Bronchial epithelial cell (primary cell): ENCODE results near the gene SARDH. TPM values are rescaled to one million over a fixed set of nuclear protein-coding genes. Genes with fewer than 3 reads are reported as not detected.

Experiments
- DNase-seq: peaks from one replicate; pipeline ENCODE4 v3.0.0-alpha.2; 2010; ENCODE audit warnings: low read depth
- FAIRE-seq: peaks from 2 replicates; lab custom pipeline; 2011; peaks lifted over from hg19 to GRCh38; lab: Jason Lieb, UNC
- H3K27me3 ChIP-seq: 2 replicates; pipeline ENCODE4 v1.5.1; 2011; ENCODE audit warnings: low read length; ENCODE audit not compliant: control insufficient read depth, insufficient read depth
- H3K36me3 ChIP-seq: 2 replicates; pipeline ENCODE4 v1.5.1; 2011; ENCODE audit warnings: low read length; ENCODE audit not compliant: control insufficient read depth, insufficient read depth
- H3K4me3 ChIP-seq: 2 replicates; pipeline ENCODE4 v1.5.1; 2011; ENCODE audit warnings: mild to moderate bottlenecking, low read depth, low read length, control low read depth
- total RNA-seq: library from RNA; depleted of rRNA; stranded (reverse); fragments of >200 nt; gene quantifications from 2 replicates; pipeline ENCODE4 v1.2.1, GENCODE V29; 2014
- TF ChIP-seq, protein P1 (sequence below): IDR thresholded peaks from 2 replicates; pipeline ENCODE4 v1.5.1; 2011; ENCODE audit warnings: mild to moderate bottlenecking, moderate library complexity, low read length, control low read depth, inconsistent platforms; ENCODE audit not compliant: insufficient read depth, severe bottlenecking

SARDH gene
- total RNA-seq, 1 donor from 2014 or later, result under 0.01 TPM

DNA sequence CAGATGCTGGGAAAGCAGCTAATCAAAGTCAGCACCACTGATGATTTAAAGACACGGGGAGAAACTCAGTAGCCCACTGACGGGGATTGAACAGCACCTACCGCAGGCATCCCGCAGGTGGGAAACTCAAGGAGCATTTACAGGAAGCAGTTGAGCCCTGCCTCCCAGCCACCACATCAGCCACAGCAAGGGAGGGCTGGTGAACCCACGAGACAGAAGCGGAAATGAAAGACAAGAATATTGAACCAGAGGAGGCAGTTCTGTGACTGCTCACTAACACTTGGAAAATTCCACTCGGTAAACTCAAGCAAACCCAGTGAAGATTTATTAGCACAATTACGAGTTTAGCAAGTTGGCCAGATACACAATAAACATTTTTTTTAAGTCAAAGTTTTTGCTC, 118.4 kb downstream of the SARDH start:
- no peak for FAIRE-seq
- DNase-seq, result no peak
- Histone ChIP-seq H3K27me3 (peaks cover 4% of the 10 kb centered on the region), H3K36me3 (no peaks in the 10 kb centered on the region), H3K4me3 (no peak overlapping the region)
- TF ChIP-seq, protein P1, sequence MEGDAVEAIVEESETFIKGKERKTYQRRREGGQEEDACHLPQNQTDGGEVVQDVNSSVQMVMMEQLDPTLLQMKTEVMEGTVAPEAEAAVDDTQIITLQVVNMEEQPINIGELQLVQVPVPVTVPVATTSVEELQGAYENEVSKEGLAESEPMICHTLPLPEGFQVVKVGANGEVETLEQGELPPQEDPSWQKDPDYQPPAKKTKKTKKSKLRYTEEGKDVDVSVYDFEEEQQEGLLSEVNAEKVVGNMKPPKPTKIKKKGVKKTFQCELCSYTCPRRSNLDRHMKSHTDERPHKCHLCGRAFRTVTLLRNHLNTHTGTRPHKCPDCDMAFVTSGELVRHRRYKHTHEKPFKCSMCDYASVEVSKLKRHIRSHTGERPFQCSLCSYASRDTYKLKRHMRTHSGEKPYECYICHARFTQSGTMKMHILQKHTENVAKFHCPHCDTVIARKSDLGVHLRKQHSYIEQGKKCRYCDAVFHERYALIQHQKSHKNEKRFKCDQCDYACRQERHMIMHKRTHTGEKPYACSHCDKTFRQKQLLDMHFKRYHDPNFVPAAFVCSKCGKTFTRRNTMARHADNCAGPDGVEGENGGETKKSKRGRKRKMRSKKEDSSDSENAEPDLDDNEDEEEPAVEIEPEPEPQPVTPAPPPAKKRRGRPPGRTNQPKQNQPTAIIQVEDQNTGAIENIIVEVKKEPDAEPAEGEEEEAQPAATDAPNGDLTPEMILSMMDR, result no peak

DNA sequence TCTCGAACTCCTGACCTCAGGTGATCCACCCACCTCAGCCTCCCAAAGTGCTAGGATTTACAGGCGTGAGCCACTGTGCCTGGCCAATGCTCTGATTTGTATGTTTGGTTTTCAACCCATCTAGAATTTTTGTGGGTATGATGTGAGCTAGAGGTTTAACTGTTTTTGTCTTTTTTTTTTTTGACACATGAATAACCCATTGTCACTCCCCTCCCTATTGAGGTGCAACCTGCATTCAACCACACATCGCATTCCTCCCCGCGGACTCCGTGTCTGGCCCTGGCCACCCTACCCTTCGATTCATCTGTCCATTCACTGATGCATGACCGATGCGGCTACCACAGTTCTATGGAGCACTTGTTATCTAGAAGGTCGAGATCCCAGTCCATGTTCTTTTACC, 119.4 kb downstream of the SARDH start:
- FAIRE-seq, result no peak
- TF ChIP-seq, protein P1, result no peak
- DNase-seq, result no peak
- Histone ChIP-seq H3K4me3 (no peak overlapping the region), H3K36me3 (no peaks in the 10 kb centered on the region), H3K27me3 (peaks cover 4% of the 10 kb centered on the region)

DNA sequence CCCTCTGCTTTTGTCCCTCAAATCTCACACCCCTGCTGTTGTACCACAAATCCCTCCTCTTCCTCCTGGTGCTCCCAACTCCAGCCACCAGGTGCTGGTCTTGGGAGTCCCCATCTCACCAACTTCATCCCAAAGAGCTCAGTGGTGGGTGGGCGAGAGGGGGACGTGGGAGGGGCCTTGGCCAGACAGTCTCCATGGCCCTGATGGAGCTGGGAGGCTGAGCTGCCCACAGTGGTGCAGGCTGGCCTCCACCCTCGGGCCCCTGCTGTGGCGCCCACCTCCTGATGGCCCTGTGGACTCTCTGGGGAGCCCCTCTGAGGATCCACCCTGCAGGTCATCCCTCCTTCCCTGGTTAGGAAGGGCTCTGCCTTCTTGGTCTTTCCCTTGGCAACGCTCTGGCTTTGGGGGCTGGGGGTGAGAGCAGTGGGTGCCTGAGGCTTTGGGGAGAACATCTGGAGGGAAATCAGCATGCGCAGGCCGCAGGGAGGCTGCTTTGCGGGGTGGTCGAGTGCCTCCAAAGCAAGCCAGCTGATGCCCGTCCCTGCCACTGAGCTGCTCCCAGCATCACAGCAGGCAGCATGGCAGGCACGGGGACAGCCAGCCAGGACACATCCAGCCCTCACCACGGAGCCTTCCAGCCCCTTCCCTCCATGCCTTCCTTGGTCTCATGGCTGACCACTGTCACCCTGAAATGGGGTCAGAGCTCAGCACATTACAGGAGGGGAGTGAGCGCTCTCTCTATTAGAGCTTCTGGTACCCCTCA, 121.3 kb downstream of the SARDH start:
- peaks cover 6% of the 10 kb centered on the region for H3K27me3 ChIP-seq
- H3K4me3 ChIP-seq, result no peak overlapping the region
- DNase-seq, result no peak
- H3K36me3 ChIP-seq, result no peaks in the 10 kb centered on the region
- TF ChIP-seq, protein P1, result no peak
- no peak for FAIRE-seq

DNA sequence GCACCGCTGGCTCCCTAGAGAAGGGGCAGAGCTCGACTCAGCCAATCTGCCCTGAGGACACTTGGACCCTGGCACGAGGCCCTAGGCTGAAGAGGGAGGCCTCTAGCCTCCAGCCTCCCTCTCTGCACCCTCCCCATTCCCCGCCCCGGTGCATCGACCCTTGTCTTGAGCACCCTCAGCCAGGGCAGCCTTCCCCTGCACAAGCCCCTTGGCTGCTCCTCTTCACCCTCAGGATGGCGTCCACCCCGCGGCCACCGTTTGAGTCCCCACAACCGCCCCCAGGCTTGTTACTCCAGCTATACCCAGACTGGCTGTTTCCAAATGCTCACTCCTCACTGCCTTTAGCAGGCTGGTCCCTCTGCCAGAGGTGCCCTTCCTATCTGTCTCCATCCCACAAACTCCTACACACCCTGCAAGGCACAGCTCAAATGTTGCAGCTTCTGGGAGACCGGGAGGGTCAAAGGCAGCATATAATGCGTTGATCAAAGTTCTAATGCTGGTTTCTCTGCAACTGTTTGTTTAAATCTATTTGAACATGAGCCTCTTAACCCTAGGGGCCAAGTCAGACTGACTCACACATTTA, 122.5 kb downstream of the SARDH start:
- FAIRE-seq, result no peak
- H3K4me3 ChIP-seq, result no peak overlapping the region
- TF ChIP-seq, protein P1, result no peak
- H3K36me3 ChIP-seq, result no peaks in the 10 kb centered on the region
- no peak for DNase-seq
- H3K27me3 ChIP-seq, result peaks cover 6% of the 10 kb centered on the region

DNA sequence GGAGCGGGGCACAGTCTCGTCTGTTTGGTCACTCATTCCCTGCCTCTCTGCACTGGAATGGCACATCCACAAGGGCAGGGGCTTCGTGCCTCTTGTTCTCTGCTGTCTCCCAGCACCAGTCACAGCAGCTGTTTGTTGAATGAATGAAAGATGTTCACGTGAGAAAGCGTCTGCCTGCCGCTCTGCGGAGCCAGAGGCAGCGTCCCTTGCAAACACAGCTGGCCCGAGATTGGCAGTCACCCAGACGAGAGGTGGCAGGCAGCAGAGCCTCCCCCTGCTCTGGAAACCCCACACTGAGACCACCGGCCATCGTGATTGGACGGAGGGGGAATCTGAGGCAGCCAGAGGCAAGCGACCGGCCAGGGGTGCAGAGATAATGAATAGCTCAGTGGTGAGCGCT, 123.0 kb downstream of the SARDH start:
- TF ChIP-seq, protein P1, result no peak

DNA sequence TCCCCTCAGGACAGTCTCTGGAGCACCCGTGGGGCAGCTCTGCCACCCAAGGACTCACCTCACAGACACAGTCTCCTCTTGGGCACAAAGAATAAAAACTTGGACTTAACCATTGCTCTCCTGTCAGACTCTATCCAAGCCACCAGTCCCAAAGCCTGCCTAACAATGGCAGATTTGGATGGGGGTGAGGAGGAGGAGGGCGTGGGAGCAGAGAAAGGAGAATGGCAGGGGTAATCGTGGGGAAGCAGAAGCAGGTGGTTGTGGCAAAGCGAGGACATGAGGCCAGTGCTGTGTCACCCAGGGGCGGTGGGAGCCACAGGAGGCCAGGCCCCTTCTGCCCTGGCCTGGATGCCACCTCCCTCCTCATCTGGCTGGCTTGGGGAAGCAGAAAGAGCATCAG, 123.5 kb downstream of the SARDH start:
- no peaks in the 10 kb centered on the region for H3K36me3 ChIP-seq
- no peak for DNase-seq
- no peak overlapping the region for H3K4me3 ChIP-seq
- peaks cover 9% of the 10 kb centered on the region for H3K27me3 ChIP-seq
- TF ChIP-seq, protein P1, result no peak
- FAIRE-seq, result no peak

More for the DNA sequence above, 123.0 kb downstream of the SARDH start:
- no peaks in the 10 kb centered on the region for H3K36me3 ChIP-seq
- no peak for FAIRE-seq
- peaks cover 6% of the 10 kb centered on the region for H3K27me3 ChIP-seq
- no peak overlapping the region for H3K4me3 ChIP-seq
- DNase-seq, result no peak
